RWPE1 (cell line): ENCODE results near the gene MED20.
"Not testable (repeated sequence)": the region's sequence is repeated elsewhere in the genome, so short reads cannot be mapped to it uniquely, and the experiment has no call there.

Experiments
- CTCF ChIA-PET: fragments of 350-600 bp; sonication (Branson Sonifier 250); formaldehyde crosslinking; extraction: SDS; loops from one replicate; lab custom pipeline; 2021; lab: Yijun Ruan, JAX
- POLR2A ChIA-PET: fragments of 400-600 bp; formaldehyde crosslinking; extraction: SDS; loops from one replicate; lab custom pipeline; 2020; ENCODE audit warnings: antibody characterized with exemption; ENCODE audit not compliant: low non-redundant PET; lab: Yijun Ruan, JAX
- DNase-seq: peaks from one replicate; pipeline ENCODE4 v3.0.0; 2012; ENCODE audit warnings: low spot score
- H3K27ac ChIP-seq: fragments of 450-650 bp; 2 replicates; pipeline ENCODE4 v1.5.1; 2017
- TF ChIP-seq, protein P1 (sequence below): fragments of 450-650 bp; conservative IDR thresholded peaks from 2 replicates; pipeline ENCODE4 v1.5.1; 2017; ENCODE audit warnings: low read depth, mild to moderate bottlenecking

MED20 gene

GRCh38 chr6:41955412-41955811 is 34.5 kb upstream of the MED20 start:
- no peak for DNase-seq
- no peak overlapping the region for H3K27ac ChIP-seq
- CTCF ChIA-PET = no interaction called here
- POLR2A ChIA-PET = no interaction called here
- TF ChIP-seq, protein P1, sequence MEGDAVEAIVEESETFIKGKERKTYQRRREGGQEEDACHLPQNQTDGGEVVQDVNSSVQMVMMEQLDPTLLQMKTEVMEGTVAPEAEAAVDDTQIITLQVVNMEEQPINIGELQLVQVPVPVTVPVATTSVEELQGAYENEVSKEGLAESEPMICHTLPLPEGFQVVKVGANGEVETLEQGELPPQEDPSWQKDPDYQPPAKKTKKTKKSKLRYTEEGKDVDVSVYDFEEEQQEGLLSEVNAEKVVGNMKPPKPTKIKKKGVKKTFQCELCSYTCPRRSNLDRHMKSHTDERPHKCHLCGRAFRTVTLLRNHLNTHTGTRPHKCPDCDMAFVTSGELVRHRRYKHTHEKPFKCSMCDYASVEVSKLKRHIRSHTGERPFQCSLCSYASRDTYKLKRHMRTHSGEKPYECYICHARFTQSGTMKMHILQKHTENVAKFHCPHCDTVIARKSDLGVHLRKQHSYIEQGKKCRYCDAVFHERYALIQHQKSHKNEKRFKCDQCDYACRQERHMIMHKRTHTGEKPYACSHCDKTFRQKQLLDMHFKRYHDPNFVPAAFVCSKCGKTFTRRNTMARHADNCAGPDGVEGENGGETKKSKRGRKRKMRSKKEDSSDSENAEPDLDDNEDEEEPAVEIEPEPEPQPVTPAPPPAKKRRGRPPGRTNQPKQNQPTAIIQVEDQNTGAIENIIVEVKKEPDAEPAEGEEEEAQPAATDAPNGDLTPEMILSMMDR = no peak

DNA sequence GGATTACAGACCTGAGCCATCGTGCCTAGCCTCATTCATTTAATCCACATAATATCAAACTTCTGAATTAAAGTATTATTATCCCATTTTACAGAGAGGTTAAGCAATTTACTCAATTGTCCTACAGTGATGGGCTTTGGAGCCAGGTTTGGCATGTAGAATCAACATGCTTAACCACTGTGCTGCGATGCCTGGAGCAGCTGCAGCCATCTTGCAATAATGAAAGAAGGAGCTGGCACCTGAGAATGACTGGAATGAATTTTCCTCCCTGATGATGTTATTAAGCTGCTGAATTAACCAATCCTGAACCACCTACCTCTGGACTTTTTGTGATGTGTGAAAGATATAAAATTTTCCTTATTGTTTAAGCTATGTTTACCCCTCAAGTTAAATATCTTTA is 33.7 kb upstream of the MED20 start:
- DNase-seq = no peak
- CTCF ChIA-PET = no interaction called here
- POLR2A ChIA-PET = no interaction called here
- H3K27ac ChIP-seq = no peak overlapping the region
- TF ChIP-seq, protein P1 = no peak

DNA sequence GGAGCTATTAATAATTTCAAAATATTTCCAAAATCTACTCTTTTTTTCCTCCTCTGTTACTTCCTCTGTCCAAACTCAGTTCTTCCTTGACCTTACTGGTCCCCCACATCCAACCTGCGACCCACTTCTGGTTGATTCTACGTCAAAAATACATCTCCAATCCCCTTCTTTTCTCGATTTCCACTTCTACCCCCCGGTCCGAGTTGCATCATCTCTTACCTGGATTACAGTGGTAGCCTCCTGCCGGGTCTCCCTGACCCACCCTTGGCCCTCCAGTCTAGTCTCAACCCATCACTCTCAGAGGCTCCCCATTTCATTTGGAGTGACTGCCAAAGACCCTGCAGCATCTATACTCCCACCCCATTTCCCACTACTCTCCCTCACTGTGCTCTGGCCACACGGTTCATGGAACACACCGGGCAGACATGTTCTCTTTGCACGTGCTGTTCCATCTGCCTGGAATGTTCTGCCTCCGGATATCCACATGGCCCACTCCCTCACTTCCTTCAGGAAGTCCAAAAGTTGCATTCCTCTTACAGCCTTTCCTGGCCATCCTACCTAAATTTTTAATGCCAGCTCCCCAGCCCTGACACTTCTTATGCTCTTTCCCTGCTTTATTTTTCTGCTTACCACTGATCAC is 26.8 kb upstream of the MED20 start:
- no peak overlapping the region for H3K27ac ChIP-seq
- CTCF ChIA-PET = no interaction called here
- TF ChIP-seq, protein P1 = no peak
- POLR2A ChIA-PET = no interaction called here
- no peak for DNase-seq

DNA sequence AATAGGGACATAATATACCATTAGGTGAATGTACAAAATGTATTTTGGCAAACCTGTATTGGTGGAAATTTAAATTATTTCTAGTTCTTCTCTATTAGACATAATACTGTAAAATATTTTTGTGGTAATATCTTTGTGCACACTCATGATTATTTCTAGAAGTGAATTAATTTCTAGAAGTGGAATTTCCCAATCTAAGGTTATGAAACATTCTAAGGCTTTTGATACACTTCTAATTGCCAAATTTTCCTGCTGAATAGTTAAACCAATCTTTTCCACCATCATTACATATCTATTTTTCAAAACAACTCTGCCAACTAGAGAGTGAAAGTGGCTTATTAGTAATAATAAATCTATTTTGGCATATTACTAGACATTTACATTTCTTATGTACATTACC is 22.5 kb upstream of the MED20 start:
- H3K27ac ChIP-seq = no peak overlapping the region
- CTCF ChIA-PET = no interaction called here
- POLR2A ChIA-PET = no interaction called here
- no peak for DNase-seq
- TF ChIP-seq, protein P1 = no peak

- peak overlapping the region; percentile 83 for H3K27ac ChIP-seq
- CTCF ChIA-PET = interaction anchor here (1.5 kb wide), 1 partner anchor 101 kb away, joined by 6 read pairs; no protein-coding TSS in a partner anchor
- POLR2A ChIA-PET = interaction anchor here (0.6 kb wide), 1 partner anchor 63 kb away, joined by 3 read pairs; no protein-coding TSS in a partner anchor
- not testable (repeated sequence) for DNase-seq
Measured at GRCh38 chr6:41942882-41943281, 21.9 kb upstream of the MED20 start.

DNA sequence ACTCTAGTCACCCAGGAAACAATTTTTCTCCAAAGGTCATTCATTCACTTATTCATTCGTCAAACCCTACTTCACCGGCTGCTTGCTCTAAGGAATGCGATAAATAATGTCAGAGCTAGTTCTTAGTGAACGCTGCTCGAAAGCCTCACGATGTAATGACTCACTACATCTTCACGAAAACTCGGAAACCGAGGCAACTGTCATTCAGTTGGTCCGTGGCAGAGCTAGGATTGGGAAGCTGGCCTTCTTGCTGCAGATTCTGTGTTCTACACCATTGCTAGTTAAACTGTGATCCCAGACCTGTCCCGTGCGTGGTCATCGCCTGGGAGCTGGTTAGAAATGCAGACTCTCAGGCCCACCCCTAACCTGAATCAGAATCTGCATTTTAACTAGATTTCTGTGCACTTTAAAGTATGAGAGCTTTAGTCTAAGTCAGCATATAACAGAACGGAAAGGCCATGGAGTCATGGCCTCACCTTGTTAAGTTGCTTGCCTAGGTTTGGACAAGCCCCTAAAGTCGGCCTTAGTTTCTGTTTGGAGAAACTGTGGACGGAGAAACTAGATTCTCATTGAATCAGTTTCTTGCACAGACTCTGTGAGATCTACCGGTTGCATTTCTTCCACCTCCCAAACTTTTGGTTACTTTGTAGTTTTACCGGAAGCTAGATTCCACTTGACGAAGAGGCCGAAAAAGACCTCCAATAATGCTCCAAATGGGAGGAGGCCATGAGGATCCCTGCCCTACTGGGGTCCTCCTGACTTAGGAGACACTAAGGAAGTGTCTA is 21.3 kb upstream of the MED20 start:
- H3K27ac ChIP-seq = peak overlapping the region; percentile 83
- CTCF ChIA-PET = interaction anchor here (0.5 to 1.5 kb wide), 2 partner anchors 102 to 349 kb away, joined by 3 to 6 read pairs; no protein-coding TSS in a partner anchor
- peak; percentile 65 for DNase-seq
- TF ChIP-seq, protein P1 = no peak
- POLR2A ChIA-PET = interaction anchor here (0.6 kb wide), 1 partner anchor 64 kb away, joined by 3 read pairs; no protein-coding TSS in a partner anchor
